ENCODE results near the gene MYL9. TPM values are rescaled to one million over a fixed set of nuclear protein-coding genes. Genes with fewer than 3 reads are reported as not detected.

Gene MYL9
- total RNA-seq, 3 donors from 2014 or later (not counting 1 experiment from before 2014, with no cell fraction given), result 2.7 to 13.5 (median 2.7) TPM

DNA sequence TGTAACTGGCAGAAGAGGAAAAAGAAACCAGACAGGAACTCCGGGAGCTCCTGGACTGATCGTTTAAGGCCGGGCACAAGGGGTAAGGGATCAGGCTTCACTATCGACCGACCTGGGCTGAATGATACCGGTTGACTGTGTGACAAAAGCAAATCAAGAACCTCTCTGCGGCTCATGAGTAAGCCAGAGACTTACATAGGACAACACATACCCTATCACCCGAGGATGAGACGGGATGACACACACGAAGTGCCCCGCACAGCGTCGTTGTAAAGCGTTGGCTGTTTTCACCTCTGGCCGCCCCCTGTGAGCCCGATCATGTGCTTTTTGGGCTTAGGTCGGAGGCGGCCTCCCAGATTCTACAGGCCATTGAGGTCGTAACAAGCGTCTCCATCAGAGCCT lies 31.4 kb downstream of the MYL9 start:
- H3K27me3 Mint-ChIP-seq (ENCODE audit: low read depth in 2 of 2), result no peaks in the 10 kb centered on the region
- Histone ChIP-seq H3K36me3 (ENCODE audit: control insufficient read depth, insufficient read depth, low read length) (no peaks in the 10 kb centered on the region), H3K9me3 (ENCODE audit: control insufficient read depth, insufficient read depth, low read length) (no peaks in the 10 kb centered on the region), H3K27me3 (ENCODE audit: control insufficient read depth, insufficient read depth, low read length) (no peaks in the 10 kb centered on the region), H3K27ac (ENCODE audit: low read length) (peak overlapping the region; percentile 98), H3K4me1 (ENCODE audit: control insufficient read depth, insufficient read depth, low read length) (peaks cover 23% of the 10 kb centered on the region), H3K4me3 (ENCODE audit: low read length) (peak overlapping the region; percentile 64)
- DNase-seq (peak; percentile 55 to 86), ATAC-seq (peak; percentile 46 to 64 (median 58))
- H3K36me3 Mint-ChIP-seq, result no peaks in the 10 kb centered on the region
- H3K27ac Mint-ChIP-seq, result peak overlapping the region; percentile 90 to 93
- no peaks in the 10 kb centered on the region for H3K9me3 Mint-ChIP-seq
- H3K4me1 Mint-ChIP-seq, result peaks cover 28 to 31% of the 10 kb centered on the region in 2 donors
- intact Hi-C loops (cut with micrococcal nuclease), result loop anchor here (1.0 to 5.0 kb wide), 2 partner anchors 33 to 75 kb away; partner anchors contain the start of genes RAB5IF and SLA2
- TF ChIP-seq CTCF (IDR thresholded peaks at IDR 0.05), result no peak
- 14% methylated on average over 20 of the region's 20 CpGs for WGBS (ENCODE audit: insufficient coverage)
- H3K4me3 Mint-ChIP-seq, result peak overlapping the region; percentile 86

- peak; percentile 67 to 89 (median 81) for ATAC-seq
Observed at GRCh38 chr20:36573103-36573797, 31.9 kb downstream of the MYL9 start, which contains the start of gene TGIF2. Gene TGIF2, plus strand, starts transcription at chr20:36573597. Its CDS starts 5,178 bp downstream, at chr20:36578775.

GRCh38 chr20:36573798-36574365 lies 32.6 kb downstream of the MYL9 start:
- Histone ChIP-seq H3K4me1 (ENCODE audit: control insufficient read depth, insufficient read depth, low read length) (peaks cover 23% of the 10 kb centered on the region), H3K27me3 (ENCODE audit: control insufficient read depth, insufficient read depth, low read length) (no peaks in the 10 kb centered on the region), H3K9me3 (ENCODE audit: control insufficient read depth, insufficient read depth, low read length) (no peaks in the 10 kb centered on the region), H3K36me3 (ENCODE audit: control insufficient read depth, insufficient read depth, low read length) (peaks cover 6% of the 10 kb centered on the region), H3K27ac (ENCODE audit: low read length) (peak overlapping the region; percentile 98), H3K4me3 (ENCODE audit: low read length) (peak overlapping the region; percentile 100)
- peak; percentile 8 to 16 (median 12) for ATAC-seq
- H3K27ac Mint-ChIP-seq, result peak overlapping the region; percentile 46 to 90
- H3K4me3 Mint-ChIP-seq, result peak overlapping the region; percentile 92
- no peak for DNase-seq
- peaks cover 28 to 31% of the 10 kb centered on the region in 2 donors for H3K4me1 Mint-ChIP-seq
- no peaks in the 10 kb centered on the region for H3K27me3 Mint-ChIP-seq (ENCODE audit: low read depth in 2 of 2)
- no peaks in the 10 kb centered on the region for H3K9me3 Mint-ChIP-seq
- intact Hi-C loops (cut with micrococcal nuclease), result loop anchor here (5.0 kb wide), 1 partner anchor 73 kb away; the partner anchor contains the start of gene SLA2
- no peak for TF ChIP-seq CTCF (IDR thresholded peaks at IDR 0.05)
- no peaks in the 10 kb centered on the region for H3K36me3 Mint-ChIP-seq
- WGBS (ENCODE audit: insufficient coverage), result under 1% methylated on average over 50 of the region's 53 CpGs

More at GRCh38 chr20:36573103-36573797, 31.9 kb downstream of the MYL9 start, which contains the start of gene TGIF2:
- Mint-ChIP-seq H3K4me3 (peak within 1 kb of the TSS; percentile 92), H3K9me3 (no peaks in the 10 kb centered on the region), H3K27ac (peak within 1 kb of the TSS; percentile 90 to 93), H3K36me3 (no peaks in the 10 kb centered on the region), H3K4me1 (peaks cover 28 to 31% of the 10 kb centered on the region in 2 donors), H3K27me3 (ENCODE audit: low read depth in 2 of 2) (no peaks in the 10 kb centered on the region)
- TF ChIP-seq CTCF (IDR thresholded peaks at IDR 0.05), result no peak
- Histone ChIP-seq H3K4me3 (ENCODE audit: low read length) (peak within 1 kb of the TSS; percentile 100), H3K4me1 (ENCODE audit: control insufficient read depth, insufficient read depth, low read length) (peaks cover 23% of the 10 kb centered on the region), H3K36me3 (ENCODE audit: control insufficient read depth, insufficient read depth, low read length) (peaks cover under 1% of the 10 kb centered on the region), H3K27me3 (ENCODE audit: control insufficient read depth, insufficient read depth, low read length) (no peaks in the 10 kb centered on the region), H3K27ac (ENCODE audit: low read length) (peak within 1 kb of the TSS; percentile 98), H3K9me3 (ENCODE audit: control insufficient read depth, insufficient read depth, low read length) (no peaks in the 10 kb centered on the region)
- 1% methylated on average over 80 of the region's 80 CpGs for WGBS (ENCODE audit: insufficient coverage)
- DNase-seq, result peak; percentile 78 to 96
- intact Hi-C loops (cut with micrococcal nuclease), result loop anchor here (5.0 kb wide), 1 partner anchor 74 kb away; the partner anchor contains the start of gene SLA2
